GM21360 (cell line): Measurements from ENCODE around the gene PARVB.

Source experiments
- ATAC-seq: cut with Tn5 transposase; IDR thresholded peaks from one replicate; pipeline ENCODE4 v1.9.1; 2021; ENCODE audit warnings: mild to moderate bottlenecking, moderate library complexity; ENCODE audit not compliant: unreplicated experiment

The PARVB gene

GRCh38 chr22:44192816-44193534 is 168.9 kb downstream of the PARVB start:
- no peak for ATAC-seq

DNA sequence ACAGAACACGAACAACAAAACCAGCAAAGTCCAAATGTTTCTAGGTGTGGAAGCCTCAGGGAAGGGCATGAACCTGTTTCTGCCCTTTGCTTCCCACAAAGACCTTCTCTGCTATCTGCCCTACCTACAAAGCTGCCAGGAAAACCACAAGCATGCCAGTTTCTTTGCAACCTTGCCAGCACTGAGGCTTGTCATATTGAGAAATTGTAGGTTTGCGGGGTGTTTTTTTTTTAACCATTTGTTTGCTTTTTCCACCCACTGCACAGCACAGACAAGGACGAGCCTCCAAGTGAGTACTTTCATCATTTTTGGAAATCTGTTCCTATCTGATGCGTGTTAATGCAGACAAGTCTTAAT is 169.4 kb downstream of the PARVB start:
- ATAC-seq, result no peak

GRCh38 chr22:44194569-44194968 is 170.5 kb downstream of the PARVB start:
- ATAC-seq, result no peak

GRCh38 chr22:44195189-44195871 is 171.2 kb downstream of the PARVB start:
- no peak for ATAC-seq

- ATAC-seq, result no peak
These were observed 172.1 kb downstream of the PARVB start for GRCh38 chr22:44196241-44196640.

- no peak for ATAC-seq
These were observed 172.6 kb downstream of the PARVB start for GRCh38 chr22:44196731-44197131.

- no peak for ATAC-seq
These were observed 173.2 kb downstream of the PARVB start for GRCh38 chr22:44197271-44197670.

- no peak for ATAC-seq
These were observed 175.1 kb downstream of the PARVB start for GRCh38 chr22:44199164-44199563.

- ATAC-seq, result no peak
These were observed 175.8 kb downstream of the PARVB start for GRCh38 chr22:44199866-44200265.

DNA sequence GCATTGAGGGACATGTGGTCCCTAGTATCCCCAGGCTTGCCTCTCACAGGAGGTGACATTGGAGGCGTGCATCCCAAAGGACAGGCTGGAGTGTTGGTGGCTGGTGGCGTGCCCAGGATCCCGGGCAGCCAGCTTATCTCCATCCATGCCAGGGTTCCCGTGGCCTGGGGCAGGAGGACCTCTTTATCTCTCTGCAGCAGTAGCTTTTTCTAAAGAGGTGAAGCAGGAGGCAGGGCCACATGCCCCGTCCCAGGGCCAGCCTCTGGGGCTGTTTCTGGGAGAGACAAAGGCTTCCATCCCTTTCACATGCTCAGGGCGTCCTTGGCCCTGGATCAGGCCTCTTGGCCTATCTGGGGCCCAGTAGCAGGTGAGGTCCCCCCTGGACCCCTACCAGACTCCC is 176.3 kb downstream of the PARVB start:
- ATAC-seq, result no peak

- no peak for ATAC-seq
These were observed 176.9 kb downstream of the PARVB start for GRCh38 chr22:44200855-44201550.

GRCh38 chr22:44201665-44202064 is 177.6 kb downstream of the PARVB start:
- ATAC-seq, result no peak

GRCh38 chr22:44202261-44202789 is 178.2 kb downstream of the PARVB start:
- ATAC-seq, result no peak

DNA sequence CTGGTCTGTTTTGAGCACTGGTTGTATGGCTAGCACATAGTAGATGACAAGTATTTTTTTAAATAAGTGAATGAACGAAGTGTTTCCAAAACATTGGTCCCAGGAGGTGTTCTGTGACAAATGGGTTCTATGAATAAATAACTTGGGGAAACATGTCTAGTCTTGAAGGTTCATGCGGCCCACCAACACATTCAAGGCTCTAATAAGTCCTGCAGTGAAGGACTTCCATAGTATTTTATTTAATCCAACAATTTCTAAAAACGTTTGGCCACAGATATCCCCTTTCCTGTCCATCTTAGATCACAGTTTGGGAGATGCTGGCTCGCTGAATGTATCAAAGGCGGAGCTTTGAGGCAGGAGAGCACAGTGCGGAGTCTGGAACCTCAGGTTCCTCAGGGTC is 179.1 kb downstream of the PARVB start:
- no peak for ATAC-seq

DNA sequence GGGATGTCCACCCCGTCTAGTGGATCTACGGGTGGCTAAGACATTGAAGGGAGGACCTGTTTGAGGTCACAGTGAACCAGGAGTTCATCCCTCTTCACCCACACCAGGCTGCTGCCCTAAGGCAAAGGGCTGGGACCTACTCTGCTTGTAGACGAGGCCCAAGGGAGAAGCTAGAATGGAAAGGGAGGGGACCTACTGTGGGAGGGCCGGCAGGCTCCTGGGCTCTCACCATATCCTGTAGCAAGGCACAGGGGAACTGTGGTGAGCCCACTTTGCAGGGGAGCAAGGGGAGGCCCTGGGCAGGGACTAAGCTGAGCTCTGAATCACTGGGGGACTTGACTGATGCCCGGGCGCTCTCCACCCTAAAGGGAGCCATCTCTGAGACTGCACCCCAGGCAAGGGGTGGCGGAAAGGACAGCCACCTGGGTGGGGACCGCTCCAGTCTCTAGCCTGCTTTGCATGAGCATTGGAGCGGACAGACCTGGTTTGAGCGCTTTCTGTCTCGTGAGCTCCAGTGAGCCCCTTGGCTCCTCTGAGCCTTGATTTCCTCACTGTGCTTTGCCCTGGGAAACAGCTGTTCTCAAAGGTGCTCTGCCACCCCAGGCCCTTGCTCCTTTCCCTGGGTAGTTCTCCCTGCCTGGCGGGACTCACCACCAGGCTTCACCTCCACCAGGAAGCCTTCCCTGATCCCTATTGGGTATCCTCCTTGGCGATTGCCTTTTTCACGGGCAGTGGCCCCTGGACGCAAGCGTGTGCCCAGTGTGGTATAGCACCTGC is 180.8 kb downstream of the PARVB start:
- no peak for ATAC-seq

GRCh38 chr22:44205516-44206329 is 181.6 kb downstream of the PARVB start:
- no peak for ATAC-seq

- no peak for ATAC-seq
These were observed 182.2 kb downstream of the PARVB start for GRCh38 chr22:44206330-44206645.

GRCh38 chr22:44206696-44207095 is 182.6 kb downstream of the PARVB start:
- no peak for ATAC-seq

DNA sequence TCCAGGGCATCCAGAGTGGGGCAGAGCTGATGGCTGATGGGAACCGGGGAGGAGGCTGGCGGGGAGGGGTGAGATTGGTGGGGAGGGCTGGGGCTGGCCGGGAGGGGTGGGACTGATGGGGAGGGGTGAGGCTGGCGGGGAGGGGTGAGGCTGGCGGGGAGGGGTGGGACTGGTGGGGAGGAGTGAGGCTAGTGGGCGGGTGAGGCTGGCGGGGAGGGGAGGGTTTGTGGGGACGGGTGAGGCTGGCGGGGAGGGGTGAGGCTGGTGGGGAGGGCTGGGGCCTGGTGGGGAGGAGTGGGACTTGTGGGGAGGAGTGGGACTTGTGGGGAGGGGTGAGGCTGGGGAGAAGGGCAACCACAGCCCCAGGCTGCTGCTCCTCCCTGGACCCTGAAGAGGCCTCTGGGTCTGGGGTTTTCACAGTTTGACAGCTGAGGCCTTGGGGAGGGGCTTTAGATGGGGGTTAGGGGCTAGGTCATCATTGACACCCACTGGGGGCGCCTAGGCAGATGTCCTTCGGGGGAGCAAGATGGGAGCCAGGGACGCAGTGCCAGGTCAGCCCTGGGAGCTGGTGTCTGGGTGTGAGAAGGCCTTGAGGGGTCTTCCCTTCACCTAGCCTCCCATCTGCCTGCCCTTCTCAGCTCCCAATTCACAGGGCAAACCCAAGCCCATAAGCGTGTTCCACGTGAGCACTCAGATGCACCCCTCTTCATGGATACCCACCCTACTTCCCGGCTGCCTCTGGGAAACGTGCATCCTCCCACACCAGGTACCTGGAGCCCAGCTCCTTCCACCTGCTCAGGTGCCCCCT is 183.3 kb downstream of the PARVB start:
- no peak for ATAC-seq

GRCh38 chr22:44207981-44208317 is 183.8 kb downstream of the PARVB start:
- ATAC-seq, result no peak
